Measurements from ENCODE around the gene TLE1.

- TF ChIP-seq POLR2A (IDR thresholded peaks at IDR 0.05) (no peak), CTCF (IDR thresholded peaks at IDR 0.05) (no peak), POLR2AphosphoS5 (IDR thresholded peaks at IDR 0.05) (peak; percentile 68 to 77 (median 76))
Measured at GRCh38 chr9:81671880-81672280, 17.5 kb downstream of the TLE1 start.

All from transverse colon (tissue), 4 donors.